IMR-90 (cell line): ENCODE results near the gene OBP2B.

Experiments used
- BHLHE40 ChIP-seq: fragments of 150-350 bp; IDR thresholded peaks from 2 replicates; pipeline ENCODE4 v1.6.1; 2016; ENCODE audit warnings: mild to moderate bottlenecking, low read depth, low read length
- CEBPB ChIP-seq: IDR thresholded peaks from 2 replicates; pipeline ENCODE4 v1.6.1; 2012; ENCODE audit warnings: low read depth, low read length, improper control_type of control experiment
- CTCF ChIP-seq: conservative IDR thresholded peaks from 2 replicates; pipeline ENCODE4 v1.5.1; 2012; ENCODE audit warnings: mild to moderate bottlenecking, low read depth, low read length, improper control_type of control experiment
- ELK1 ChIP-seq: fragments of 150-350 bp; IDR thresholded peaks from 2 replicates; pipeline ENCODE4 v1.6.1; 2016; ENCODE audit warnings: low read depth, mild to moderate bottlenecking, low read length, moderate library complexity, borderline replicate concordance
- MAFK ChIP-seq: IDR thresholded peaks from 2 replicates; pipeline ENCODE4 v1.6.1; 2012; ENCODE audit warnings: low read depth, low read length, improper control_type of control experiment
- MAZ ChIP-seq: IDR thresholded peaks from 2 replicates; pipeline ENCODE4 v1.6.1; 2012; ENCODE audit warnings: low read depth, mild to moderate bottlenecking, low read length, improper control_type of control experiment, moderate library complexity, borderline replicate concordance
- MXI1 ChIP-seq: IDR thresholded peaks from 2 replicates; pipeline ENCODE4 v1.6.1; 2012; ENCODE audit warnings: low read depth, mild to moderate bottlenecking, low read length, moderate library complexity, borderline replicate concordance
- POLR2A ChIP-seq: IDR thresholded peaks from 2 replicates; pipeline ENCODE4 v1.6.1; 2012; ENCODE audit warnings: mild to moderate bottlenecking, low read depth, low read length
- RAD21 ChIP-seq: IDR thresholded peaks from 2 replicates; pipeline ENCODE4 v1.6.1; 2012; ENCODE audit warnings: low read length, improper control_type of control experiment
- RCOR1 ChIP-seq: IDR thresholded peaks from 2 replicates; pipeline ENCODE4 v1.6.1; 2012; ENCODE audit warnings: mild to moderate bottlenecking, low read length, improper control_type of control experiment; ENCODE audit not compliant: insufficient replicate concordance
- RFX5 ChIP-seq: IDR thresholded peaks from 2 replicates; pipeline ENCODE4 v1.8.0; 2012; ENCODE audit warnings: low read depth, mild to moderate bottlenecking, low read length, moderate library complexity
- SMC3 ChIP-seq: fragments of 150-350 bp; IDR thresholded peaks from 2 replicates; pipeline ENCODE4 v1.6.1; 2016; ENCODE audit warnings: low read depth, mild to moderate bottlenecking, antibody characterized with exemption, low read length, moderate library complexity

- no peak for TF ChIP-seq CTCF
- no peak for TF ChIP-seq SMC3
- TF ChIP-seq RAD21: no peak
- TF ChIP-seq POLR2A: no peak
- TF ChIP-seq MAZ: no peak
- TF ChIP-seq ELK1: no peak
- no peak for TF ChIP-seq CEBPB
- TF ChIP-seq BHLHE40: no peak
- TF ChIP-seq MXI1: no peak
- no peak for TF ChIP-seq RCOR1
- TF ChIP-seq MAFK: no peak
- no peak for TF ChIP-seq RFX5
Observed at GRCh38 chr9:133256136-133256461, 47.0 kb upstream of the OBP2B start.
